SH-SY5Y (cell line): ENCODE results near the gene LARP1.

ENCODE experiments used
- GATA2 ChIP-seq: IDR thresholded peaks from 2 replicates; pipeline ENCODE4 v1.6.1; 2011; ENCODE audit warnings: mild to moderate bottlenecking, low read depth, low read length
- GATA3 ChIP-seq: IDR thresholded peaks from 2 replicates; pipeline ENCODE4 v1.6.1; 2011; ENCODE audit warnings: low read depth, mild to moderate bottlenecking, low read length, moderate library complexity

Gene LARP1

GRCh38 chr5:154755361-154756008 lies at the start of gene LARP1:
LARP1 (plus strand) TSS chr5:154755377; CDS start chr5:154755758, 381 bp downstream.
- TF ChIP-seq GATA3 (no peak), GATA2 (no peak)

DNA sequence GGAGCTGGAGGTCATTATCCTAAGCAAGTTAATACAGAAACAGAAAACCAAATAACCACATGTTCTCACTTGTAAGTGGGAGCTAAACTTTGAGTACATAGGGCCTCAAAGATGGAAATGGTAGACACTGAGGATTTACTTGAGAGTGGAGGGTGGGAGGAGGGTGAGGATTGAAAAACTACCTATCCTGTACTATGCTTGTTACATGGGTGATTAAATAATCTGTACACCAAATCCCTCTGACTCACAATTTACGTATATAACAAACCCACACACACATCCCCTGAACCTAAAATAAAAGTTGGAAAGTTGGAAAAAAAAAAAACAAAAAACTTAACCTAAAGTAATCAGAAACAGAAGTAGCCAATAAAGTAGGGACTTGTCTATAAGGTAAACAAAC lies 48.8 kb upstream of the LARP1 start:
- TF ChIP-seq GATA3 = no peak
- no peak for TF ChIP-seq GATA2

DNA sequence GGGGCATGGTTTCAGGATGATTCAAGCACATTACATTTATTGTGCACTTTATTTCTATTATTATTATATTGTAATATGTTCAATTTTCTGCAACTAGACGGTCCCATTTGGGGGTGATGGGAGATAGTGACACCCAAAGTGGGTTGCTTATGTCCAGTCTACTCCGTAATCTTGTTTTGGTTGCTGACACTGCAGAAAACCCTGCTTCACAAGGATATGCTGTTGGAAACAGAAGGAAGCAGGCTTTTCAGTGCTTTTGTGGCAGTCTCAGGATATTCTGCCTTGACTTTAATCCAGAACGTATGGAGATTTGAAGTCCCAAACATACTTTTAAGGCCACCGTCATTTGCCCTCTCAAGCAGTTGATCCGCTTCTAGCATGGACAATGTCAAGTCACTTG lies 47.5 kb upstream of the LARP1 start:
- no peak for TF ChIP-seq GATA3
- no peak for TF ChIP-seq GATA2

DNA sequence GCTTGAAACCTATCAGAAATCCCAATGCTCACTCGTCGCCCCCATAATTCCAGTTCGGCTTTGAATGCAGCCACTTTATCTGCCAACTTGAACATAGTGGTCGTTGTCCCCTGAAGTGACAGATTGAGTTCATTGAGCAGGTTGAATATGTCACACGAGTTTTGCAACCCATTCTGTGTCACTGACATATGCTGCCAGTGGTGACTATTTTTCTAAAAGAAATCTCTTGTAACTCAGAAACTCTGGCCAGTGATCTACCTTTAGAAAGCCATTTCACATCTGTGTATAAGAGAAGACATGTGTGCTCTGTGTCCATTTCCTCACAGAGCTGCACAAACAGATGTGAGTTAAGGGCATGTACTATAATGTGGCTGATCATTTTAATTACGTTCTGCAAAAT lies 47.0 kb upstream of the LARP1 start:
- no peak for TF ChIP-seq GATA3
- TF ChIP-seq GATA2 = no peak

DNA sequence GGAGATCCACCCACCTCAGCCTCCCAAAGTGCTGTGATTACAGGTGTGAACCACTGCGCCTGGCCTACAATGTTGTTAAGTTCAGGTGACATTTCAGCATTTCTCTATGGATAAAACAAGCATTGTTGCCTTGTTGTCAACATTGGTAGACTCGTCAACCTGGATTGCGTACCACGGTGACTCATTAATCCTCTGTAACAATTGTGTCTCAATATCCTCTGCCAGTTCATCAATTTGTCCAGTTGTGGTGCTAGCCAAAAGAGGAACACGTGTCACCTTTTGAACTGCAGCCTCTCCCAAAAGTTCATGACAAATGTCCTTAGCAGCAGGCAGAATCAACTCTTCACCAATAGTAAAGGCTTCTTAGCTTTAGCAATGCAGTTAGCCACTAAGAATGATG lies 46.3 kb upstream of the LARP1 start:
- no peak for TF ChIP-seq GATA2
- TF ChIP-seq GATA3 = no peak

DNA sequence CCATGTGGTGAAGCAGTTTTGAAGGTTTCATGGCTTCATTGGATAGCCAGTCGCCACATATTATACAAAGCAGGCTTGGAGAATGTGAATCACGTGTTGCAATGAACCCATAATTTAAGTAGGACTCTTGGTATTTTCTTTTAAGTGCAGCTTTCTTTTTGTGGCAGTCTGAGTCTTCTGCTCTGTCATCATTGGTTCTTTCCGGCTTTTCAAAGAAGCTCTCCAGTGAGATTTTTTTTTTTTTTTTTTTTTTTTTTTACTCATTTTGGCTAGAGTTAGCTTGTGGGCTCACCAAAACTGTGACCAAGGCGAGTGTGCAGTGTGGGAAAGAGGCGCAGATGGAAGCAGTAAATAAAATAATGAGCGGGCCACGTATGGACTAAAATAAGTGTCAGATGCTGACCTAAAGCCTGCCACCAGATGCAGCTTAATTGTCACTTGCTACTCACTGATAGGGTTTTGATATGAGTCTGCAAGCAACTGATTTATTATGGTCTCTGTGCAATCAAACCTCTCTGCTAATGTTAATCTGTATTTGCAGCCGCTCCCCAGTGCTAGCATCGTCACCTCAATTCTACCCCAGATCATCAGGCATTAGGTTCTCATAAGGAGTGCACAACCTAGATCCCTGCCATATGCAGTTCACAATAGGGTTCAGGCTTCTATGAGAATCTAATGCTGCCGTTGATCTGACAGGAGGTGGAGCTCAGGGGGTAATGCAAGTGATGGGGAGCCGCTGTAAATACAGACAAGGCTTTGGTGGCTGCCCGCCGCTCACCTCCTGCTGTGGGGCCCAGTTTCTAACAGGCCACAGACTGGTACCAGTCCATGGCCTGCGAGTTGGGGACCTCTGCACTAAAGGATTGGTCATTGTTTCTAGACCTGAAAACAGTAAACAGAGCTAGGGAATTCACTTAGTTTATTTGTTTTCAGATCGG lies 45.5 kb upstream of the LARP1 start:
- TF ChIP-seq GATA2 (no peak), GATA3 (no peak)

DNA sequence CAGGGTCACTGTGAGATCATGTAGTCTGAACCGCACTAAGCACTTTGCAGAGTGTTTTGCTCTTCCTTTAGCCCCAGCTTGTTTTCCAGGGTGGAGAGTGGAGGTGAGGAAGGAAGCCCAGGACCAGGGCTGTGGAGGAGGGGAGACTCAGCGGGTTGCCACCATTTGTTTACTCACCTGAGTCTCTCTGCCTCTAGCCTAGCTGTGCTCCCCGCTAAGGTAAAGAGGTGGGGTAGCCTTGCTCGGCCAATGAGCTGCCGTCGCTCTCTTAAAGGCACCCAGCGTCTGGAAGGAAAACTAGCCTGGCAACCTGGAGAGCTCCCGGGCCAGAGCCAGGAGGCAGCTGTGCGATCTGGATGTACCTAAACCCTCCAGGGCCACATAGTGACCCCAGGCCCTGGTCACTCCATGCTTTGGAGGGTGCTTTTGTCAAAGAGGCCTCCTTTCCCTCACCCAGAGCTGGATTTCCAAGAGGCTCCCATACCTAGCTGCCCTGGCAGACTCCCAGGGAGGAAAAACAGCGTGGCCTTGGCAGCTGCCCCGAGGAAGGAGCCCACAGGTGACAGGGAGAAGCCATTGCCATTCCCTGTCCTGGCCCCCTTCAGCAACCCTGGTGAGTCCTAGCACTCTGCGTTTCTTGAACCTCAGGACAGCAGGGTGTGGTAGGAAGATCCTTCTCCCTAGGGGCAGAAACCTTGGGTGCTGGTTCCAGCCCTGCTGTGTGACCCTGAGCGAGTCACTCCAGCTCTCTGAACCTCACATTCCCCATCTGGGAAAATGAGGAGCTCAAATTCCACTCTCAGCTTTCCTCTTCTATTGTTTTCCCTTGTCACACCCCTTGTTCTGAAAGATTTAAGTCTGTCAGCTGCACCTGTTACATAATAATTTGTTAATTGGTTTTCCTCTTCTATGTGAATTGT lies 42.4 kb upstream of the LARP1 start:
- no peak for TF ChIP-seq GATA2
- TF ChIP-seq GATA3 = no peak

DNA sequence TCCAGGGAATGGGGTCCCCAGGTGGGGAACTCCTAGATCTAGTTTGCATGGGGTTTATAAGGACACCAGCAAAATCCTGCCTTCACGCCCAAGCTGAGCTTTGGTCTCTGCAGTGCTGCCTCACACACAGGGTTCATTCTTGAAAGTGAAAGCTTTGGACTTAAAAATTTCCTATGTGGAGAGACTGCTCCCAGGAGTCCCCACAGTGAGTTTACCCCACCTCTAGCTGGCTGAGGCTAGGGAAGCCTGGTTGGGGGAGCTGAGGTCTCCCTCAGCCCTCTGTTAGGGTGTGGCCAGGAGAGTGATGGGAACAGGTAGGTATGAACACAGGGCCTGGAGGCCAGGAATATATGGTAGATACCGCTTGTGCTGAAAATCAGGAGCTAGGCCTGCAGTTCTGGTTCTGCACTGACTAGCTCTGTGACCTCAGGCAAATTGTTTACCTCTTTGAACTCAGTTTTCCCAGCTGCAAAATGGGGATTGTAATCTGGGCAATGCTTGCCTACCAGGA lies 41.5 kb upstream of the LARP1 start:
- no peak for TF ChIP-seq GATA2
- TF ChIP-seq GATA3 = no peak

DNA sequence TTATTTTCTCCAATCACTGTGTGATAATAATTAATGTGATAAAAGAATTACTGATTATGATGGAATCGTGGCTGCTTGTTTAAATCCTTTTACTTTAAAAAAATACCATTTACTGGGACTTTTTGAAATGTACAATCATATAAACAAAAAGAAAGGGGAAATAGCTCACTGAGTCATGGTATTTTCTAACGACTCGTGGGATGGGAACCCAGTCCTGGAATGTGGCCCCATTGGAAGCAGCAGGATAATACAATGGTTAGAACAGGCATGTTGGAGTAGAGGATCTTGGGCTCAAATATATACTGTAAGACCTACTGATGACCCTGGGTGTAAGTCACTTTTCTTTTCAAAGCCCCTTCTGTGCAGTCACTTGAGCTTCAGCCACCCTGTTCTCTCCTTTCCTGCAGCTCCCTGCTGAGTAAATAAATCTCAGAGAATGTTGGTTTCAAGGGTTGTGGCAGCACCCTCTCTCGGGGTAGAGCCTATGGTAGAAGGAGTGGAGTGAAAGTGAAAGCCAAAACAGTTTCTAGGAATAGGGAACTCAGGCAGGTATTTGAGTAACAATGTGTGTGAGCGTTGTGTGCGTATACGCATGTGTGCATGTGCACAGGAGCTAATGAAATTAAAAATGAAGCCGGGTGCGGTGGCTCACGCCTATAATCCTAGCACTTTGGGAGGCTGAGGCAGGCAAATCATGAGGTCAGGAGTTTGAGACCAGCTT lies 40.8 kb upstream of the LARP1 start:
- no peak for TF ChIP-seq GATA2

GRCh38 chr5:154721481-154722058 lies 33.6 kb upstream of the LARP1 start:
- TF ChIP-seq GATA2 (no peak), GATA3 (no peak)

GRCh38 chr5:154722097-154722496 lies 33.1 kb upstream of the LARP1 start:
- TF ChIP-seq GATA3 (no peak), GATA2 (no peak)

- TF ChIP-seq GATA3 = no peak
- no peak for TF ChIP-seq GATA2
These were observed 32.2 kb upstream of the LARP1 start for GRCh38 chr5:154722936-154723335.

GRCh38 chr5:154723740-154724505 lies 31.3 kb upstream of the LARP1 start:
- no peak for TF ChIP-seq GATA3
- no peak for TF ChIP-seq GATA2
